NCI-H1417 (cell line): Measurements from ENCODE around the gene YJEFN3.

Source experiments
- DNase-seq, 3 experiments: peaks; one replicate each; lab custom pipeline; 2025; lab: John Stamatoyannopoulos, UW

YJEFN3 gene

GRCh38 chr19:19554074-19555023 lies 25.6 kb downstream of the YJEFN3 start:
- no peak for DNase-seq

- DNase-seq = no peak
Measured at GRCh38 chr19:19558055-19558454, 29.3 kb downstream of the YJEFN3 start.

GRCh38 chr19:19558636-19559035 lies 29.9 kb downstream of the YJEFN3 start:
- DNase-seq = no peak

- DNase-seq = no peak
Measured at GRCh38 chr19:19559931-19560330, 31.2 kb downstream of the YJEFN3 start.

- DNase-seq = no peak
Measured at GRCh38 chr19:19561946-19562664, 33.4 kb downstream of the YJEFN3 start.

GRCh38 chr19:19562665-19563347 lies 34.1 kb downstream of the YJEFN3 start:
- DNase-seq = no peak

- no peak for DNase-seq
Measured at GRCh38 chr19:19563348-19563848, 34.7 kb downstream of the YJEFN3 start.

GRCh38 chr19:19566306-19566705 lies 37.6 kb downstream of the YJEFN3 start:
- DNase-seq = no peak

GRCh38 chr19:19567391-19567790 lies 38.7 kb downstream of the YJEFN3 start:
- no peak for DNase-seq

GRCh38 chr19:19568802-19569756 lies 40.4 kb downstream of the YJEFN3 start:
- DNase-seq = no peak

- DNase-seq = no peak
Measured at GRCh38 chr19:19570571-19570970, 41.9 kb downstream of the YJEFN3 start.

GRCh38 chr19:19571071-19571786 lies 42.5 kb downstream of the YJEFN3 start:
- DNase-seq = no peak

- DNase-seq = peak in 2 of 3 experiments; percentile 79 to 95
Measured at GRCh38 chr19:19575411-19575810, 46.7 kb downstream of the YJEFN3 start.

- peak in 2 of 3 experiments; percentile 87 to 98 for DNase-seq
Measured at GRCh38 chr19:19578252-19578651, 49.5 kb downstream of the YJEFN3 start.

- no peak for DNase-seq
Measured at GRCh38 chr19:19579533-19580361, 51.0 kb downstream of the YJEFN3 start.

- no peak for DNase-seq
Measured at GRCh38 chr19:19580418-19580817, 51.7 kb downstream of the YJEFN3 start.

- no peak for DNase-seq
Measured at GRCh38 chr19:19581391-19581790, 52.7 kb downstream of the YJEFN3 start.

- DNase-seq = no peak
Measured at GRCh38 chr19:19582471-19582870, 53.8 kb downstream of the YJEFN3 start.

- DNase-seq = no peak
Measured at GRCh38 chr19:19584356-19584755, 55.6 kb downstream of the YJEFN3 start.
